K562 (cell line): ENCODE data around the gene CNPY2. TPM values are rescaled to one million over a fixed set of nuclear protein-coding genes. Genes with fewer than 3 reads are reported as not detected.

Experiments
- CREBBP ChIP-seq: IDR thresholded peaks from one replicate; pipeline ENCODE4 v1.6.1; 2012; ENCODE audit warnings: low read depth, mild to moderate bottlenecking, control low read depth, inconsistent platforms, low read length
- GTF2E2 ChIP-seq: fragments of 200-800 bp; sonication (Bioruptor generic); IDR thresholded peaks from 2 replicates; pipeline ENCODE4 v1.6.1; 2016; ENCODE audit warnings: missing genetic modification characterization, missing compliant biosample characterization
- RBM22 ChIP-seq: fragments of 200-400 bp; formaldehyde crosslinking; IDR thresholded peaks from 2 replicates; pipeline ENCODE4 v1.6.1; 2018; ENCODE audit warnings: low read length, low read depth; ENCODE audit not compliant: poor library complexity, severe bottlenecking
- SMARCE1 ChIP-seq: fragments of 450-650 bp; IDR thresholded peaks from 2 replicates; pipeline ENCODE4 v1.7.1; 2016; ENCODE audit warnings: mild to moderate bottlenecking
- TCF3 ChIP-seq: sonication (generic); formaldehyde crosslinking; IDR thresholded peaks from 2 replicates; pipeline ENCODE4 v1.4.0; 2020; ENCODE audit warnings: mild to moderate bottlenecking, missing genetic modification reagents
- TEAD1 ChIP-seq, 2 experiments: fragments of 450-650 bp in 1 of 2; sonication (generic) in 1 of 2; formaldehyde crosslinking; IDR thresholded peaks; 2 replicates each; pipeline versions ENCODE4 v1.4.0 to v1.8.0; 2020 to 2022; ENCODE audit warnings: mild to moderate bottlenecking in 2 of 2, missing genetic modification reagents in 1 of 2
- ZNF561 ChIP-seq: fragments of 450-650 bp; formaldehyde crosslinking; conservative IDR thresholded peaks from 2 replicates; pipeline ENCODE4 v1.4.0; 2020; ENCODE audit warnings: mild to moderate bottlenecking, moderate library complexity
- polyA plus RNA-seq, 8 experiments: library from polyadenylated mRNA; depleted of rRNA in 4 of 8; stranded (reverse) in 5 of 8; unstranded in 3 of 8; fragments of >200 nt; fragmentation: Nextera tagmentation in 2 of 8; fragmentation: Illumina TruSeq in 1 of 8; extraction: Ambion mirVana in 2 of 8; extraction: Trizol in 1 of 8; gene quantifications; 2 replicates each; pipeline versions ENCODE4 v1.2.1 to v1.2.3, GENCODE V29; 2011 to 2014; ENCODE audit warnings: inconsistent platforms in 1 of 8, missing spikeins in 1 of 8
- total RNA-seq, 7 experiments: library from RNA; depleted of rRNA in 6 of 7; stranded (reverse); fragments of >200 nt in 6 of 7; fragmentation: Illumina TruSeq in 2 of 7; extraction: Trizol in 2 of 7; gene quantifications; 2 replicates each; pipeline versions ENCODE4 v1.2.1 to v1.2.3, GENCODE V29; 2011 to 2021; ENCODE audit warnings: low replicate concordance in 1 of 7
- TF ChIP-seq, protein P1 (sequence below), 3 experiments: fragments of 200-800 bp in 1 of 3; fragments of 250-450 bp in 1 of 3; fragments of 450-650 bp in 1 of 3; sonication (Bioruptor Pico) in 1 of 3; sonication (Bioruptor generic) in 1 of 3; formaldehyde crosslinking in 1 of 3; IDR thresholded peaks; 2 replicates each; pipeline versions ENCODE4 v1.6.1 to v1.8.0; 2016 to 2022; ENCODE audit warnings: mild to moderate bottlenecking in 2 of 3, missing genetic modification characterization in 2 of 3, missing compliant biosample characterization in 1 of 3, moderate library complexity in 1 of 3
- TF ChIP-seq, protein P2 (sequence below): fragments of 250-450 bp; sonication (Bioruptor Pico); IDR thresholded peaks from 2 replicates; pipeline ENCODE4 v1.5.0; 2021; ENCODE audit warnings: mild to moderate bottlenecking, moderate library complexity
- TF ChIP-seq, protein P3 (sequence below): fragments of 150-350 bp; conservative IDR thresholded peaks from 2 replicates; pipeline ENCODE4 v1.6.1; 2014; ENCODE audit warnings: low read length
- TF ChIP-seq, protein P4 (sequence below): sonication (generic); formaldehyde crosslinking; IDR thresholded peaks from 2 replicates; pipeline ENCODE4 v1.8.1; 2023; ENCODE audit warnings: mild to moderate bottlenecking, missing genetic modification reagents
- TF ChIP-seq, protein P5 (sequence below): sonication (generic); formaldehyde crosslinking; IDR thresholded peaks from 2 replicates; pipeline ENCODE4 v1.8.0; 2022; ENCODE audit warnings: mild to moderate bottlenecking, missing genetic modification reagents

Gene CNPY2
- total and polyA plus RNA-seq, 9 of the 15 experiments (the other 6 are each of a cell fraction or from before 2014, with no cell fraction given) = 33.8 to 190 (median 138) TPM

DNA sequence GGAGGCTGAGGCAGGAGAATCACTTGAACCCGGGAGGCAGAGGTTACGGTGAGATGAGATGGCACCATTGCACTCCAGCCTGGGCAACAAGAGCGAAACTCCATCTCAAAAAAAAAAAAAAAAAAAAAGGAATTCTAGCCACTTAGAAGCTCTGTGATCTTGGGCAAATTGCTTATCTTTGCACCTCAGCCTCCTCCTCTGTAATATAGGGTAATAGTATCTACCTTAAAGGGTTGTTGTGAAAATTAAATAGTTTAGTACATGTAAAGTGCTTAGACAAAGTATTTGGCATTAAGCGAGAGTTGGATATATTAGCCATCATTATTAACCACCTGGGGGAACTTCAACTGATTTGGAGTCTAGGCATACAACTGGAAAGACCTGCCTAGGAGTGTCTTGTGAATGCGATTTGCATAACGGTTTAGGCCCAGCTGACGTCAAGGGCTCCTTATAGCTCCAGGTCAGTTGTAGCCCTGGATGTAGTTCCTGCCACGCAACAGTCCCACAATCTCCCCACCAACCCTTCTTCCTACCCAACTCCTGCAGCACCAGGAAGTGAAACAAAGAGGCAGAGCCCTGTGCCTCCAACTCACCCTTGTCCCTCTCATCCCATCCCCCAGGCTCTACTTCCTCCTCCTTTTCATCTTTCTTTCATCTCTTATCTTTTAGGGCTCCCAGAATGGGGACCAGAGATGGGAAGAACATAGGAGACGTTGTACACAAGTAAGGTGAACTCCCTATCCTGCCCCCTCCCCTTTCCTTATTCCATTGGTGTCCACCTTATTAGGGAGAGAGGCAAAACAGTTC, 20.8 kb upstream of the CNPY2 start (continued):
- TF ChIP-seq, protein P1, sequence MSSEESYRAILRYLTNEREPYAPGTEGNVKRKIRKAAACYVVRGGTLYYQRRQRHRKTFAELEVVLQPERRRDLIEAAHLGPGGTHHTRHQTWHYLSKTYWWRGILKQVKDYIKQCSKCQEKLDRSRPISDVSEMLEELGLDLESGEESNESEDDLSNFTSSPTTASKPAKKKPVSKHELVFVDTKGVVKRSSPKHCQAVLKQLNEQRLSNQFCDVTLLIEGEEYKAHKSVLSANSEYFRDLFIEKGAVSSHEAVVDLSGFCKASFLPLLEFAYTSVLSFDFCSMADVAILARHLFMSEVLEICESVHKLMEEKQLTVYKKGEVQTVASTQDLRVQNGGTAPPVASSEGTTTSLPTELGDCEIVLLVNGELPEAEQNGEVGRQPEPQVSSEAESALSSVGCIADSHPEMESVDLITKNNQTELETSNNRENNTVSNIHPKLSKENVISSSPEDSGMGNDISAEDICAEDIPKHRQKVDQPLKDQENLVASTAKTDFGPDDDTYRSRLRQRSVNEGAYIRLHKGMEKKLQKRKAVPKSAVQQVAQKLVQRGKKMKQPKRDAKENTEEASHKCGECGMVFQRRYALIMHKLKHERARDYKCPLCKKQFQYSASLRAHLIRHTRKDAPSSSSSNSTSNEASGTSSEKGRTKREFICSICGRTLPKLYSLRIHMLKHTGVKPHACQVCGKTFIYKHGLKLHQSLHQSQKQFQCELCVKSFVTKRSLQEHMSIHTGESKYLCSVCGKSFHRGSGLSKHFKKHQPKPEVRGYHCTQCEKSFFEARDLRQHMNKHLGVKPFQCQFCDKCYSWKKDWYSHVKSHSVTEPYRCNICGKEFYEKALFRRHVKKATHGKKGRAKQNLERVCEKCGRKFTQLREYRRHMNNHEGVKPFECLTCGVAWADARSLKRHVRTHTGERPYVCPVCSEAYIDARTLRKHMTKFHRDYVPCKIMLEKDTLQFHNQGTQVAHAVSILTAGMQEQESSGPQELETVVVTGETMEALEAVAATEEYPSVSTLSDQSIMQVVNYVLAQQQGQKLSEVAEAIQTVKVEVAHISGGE (CRISPR knock-in tag; IDR thresholded peaks at IDR 0.05) = peak in 1 of 3 experiments; percentile 94; a peak in 2 of 6 replicates
- no peak for TF ChIP-seq ZNF561
- TF ChIP-seq, protein P2, sequence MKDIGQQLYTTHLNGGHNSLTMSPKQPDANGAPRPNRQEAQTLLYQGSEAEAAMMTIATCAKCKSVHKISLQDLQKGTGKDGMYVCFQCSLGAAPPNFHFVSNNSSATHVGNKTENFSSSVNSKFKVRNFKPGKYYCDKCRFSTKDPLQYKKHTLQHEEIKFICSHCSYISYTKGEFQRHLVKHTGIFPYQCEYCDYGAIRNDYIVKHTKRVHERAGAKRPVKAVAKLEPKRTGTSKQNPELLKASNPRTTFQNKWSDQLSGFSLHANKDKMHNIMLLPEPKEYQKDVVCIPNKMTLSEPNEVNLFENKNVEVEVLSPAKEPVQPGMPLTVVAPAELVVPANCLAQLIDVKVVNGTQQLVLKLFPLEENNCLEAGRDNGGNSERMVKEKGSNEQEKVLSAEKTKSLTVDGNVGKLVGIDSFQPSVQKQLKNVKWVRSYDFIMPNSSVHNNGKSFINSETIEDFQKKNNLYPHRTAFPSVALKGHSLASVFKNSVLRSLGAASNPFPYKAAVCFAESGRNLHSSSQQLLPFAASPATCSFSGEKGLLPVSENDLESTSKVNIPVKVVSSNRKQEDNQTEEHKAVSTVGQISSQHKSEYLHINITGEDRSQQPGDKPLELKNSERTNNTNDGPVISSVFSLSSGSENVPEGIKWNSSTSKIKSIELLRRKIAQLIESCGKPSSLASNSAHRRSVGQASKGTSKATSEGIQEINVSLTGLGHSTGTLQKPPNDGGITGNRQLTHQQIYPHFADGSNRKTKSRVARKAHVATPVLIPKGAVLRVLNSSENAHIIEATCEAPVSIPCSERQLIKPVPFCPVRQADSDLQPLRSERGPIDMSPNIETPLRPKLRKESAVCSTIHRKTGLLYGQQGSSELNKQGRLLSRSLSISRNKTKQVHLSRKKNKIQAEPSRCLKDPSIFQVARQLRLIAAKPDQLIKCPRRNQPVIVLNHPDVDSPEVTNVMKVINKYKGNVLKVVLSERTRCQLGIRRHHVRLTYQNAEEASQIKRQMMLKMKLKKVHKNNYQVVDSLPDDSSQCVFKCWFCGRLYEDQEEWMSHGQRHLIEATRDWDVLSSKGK (CRISPR knock-in tag) = no peak
- TF ChIP-seq, protein P3, sequence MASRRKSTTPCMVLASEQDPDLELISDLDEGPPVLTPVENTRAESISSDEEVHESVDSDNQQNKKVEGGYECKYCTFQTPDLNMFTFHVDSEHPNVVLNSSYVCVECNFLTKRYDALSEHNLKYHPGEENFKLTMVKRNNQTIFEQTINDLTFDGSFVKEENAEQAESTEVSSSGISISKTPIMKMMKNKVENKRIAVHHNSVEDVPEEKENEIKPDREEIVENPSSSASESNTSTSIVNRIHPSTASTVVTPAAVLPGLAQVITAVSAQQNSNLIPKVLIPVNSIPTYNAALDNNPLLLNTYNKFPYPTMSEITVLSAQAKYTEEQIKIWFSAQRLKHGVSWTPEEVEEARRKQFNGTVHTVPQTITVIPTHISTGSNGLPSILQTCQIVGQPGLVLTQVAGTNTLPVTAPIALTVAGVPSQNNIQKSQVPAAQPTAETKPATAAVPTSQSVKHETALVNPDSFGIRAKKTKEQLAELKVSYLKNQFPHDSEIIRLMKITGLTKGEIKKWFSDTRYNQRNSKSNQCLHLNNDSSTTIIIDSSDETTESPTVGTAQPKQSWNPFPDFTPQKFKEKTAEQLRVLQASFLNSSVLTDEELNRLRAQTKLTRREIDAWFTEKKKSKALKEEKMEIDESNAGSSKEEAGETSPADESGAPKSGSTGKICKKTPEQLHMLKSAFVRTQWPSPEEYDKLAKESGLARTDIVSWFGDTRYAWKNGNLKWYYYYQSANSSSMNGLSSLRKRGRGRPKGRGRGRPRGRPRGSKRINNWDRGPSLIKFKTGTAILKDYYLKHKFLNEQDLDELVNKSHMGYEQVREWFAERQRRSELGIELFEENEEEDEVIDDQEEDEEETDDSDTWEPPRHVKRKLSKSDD = no peak
- peak; percentile 11 to 44; a peak in 1 of 4 replicates for TF ChIP-seq TEAD1 (CRISPR knock-in tag; IDR thresholded peaks at IDR 0.05)
- TF ChIP-seq GTF2E2 (tag) = peak; percentile 64; the same call in 1 of the 2 replicates
- TF ChIP-seq TCF3 (CRISPR knock-in tag) = peak; percentile 35; the same call in 1 of the 2 replicates
- TF ChIP-seq RBM22 = no peak
- TF ChIP-seq, protein P4, sequence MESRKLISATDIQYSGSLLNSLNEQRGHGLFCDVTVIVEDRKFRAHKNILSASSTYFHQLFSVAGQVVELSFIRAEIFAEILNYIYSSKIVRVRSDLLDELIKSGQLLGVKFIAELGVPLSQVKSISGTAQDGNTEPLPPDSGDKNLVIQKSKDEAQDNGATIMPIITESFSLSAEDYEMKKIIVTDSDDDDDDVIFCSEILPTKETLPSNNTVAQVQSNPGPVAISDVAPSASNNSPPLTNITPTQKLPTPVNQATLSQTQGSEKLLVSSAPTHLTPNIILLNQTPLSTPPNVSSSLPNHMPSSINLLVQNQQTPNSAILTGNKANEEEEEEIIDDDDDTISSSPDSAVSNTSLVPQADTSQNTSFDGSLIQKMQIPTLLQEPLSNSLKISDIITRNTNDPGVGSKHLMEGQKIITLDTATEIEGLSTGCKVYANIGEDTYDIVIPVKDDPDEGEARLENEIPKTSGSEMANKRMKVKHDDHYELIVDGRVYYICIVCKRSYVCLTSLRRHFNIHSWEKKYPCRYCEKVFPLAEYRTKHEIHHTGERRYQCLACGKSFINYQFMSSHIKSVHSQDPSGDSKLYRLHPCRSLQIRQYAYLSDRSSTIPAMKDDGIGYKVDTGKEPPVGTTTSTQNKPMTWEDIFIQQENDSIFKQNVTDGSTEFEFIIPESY (CRISPR knock-in tag) = no peak
- TF ChIP-seq CREBBP = no peak
- no peak; the same call in 1 of the 2 replicates for TF ChIP-seq SMARCE1
- TF ChIP-seq, protein P5, sequence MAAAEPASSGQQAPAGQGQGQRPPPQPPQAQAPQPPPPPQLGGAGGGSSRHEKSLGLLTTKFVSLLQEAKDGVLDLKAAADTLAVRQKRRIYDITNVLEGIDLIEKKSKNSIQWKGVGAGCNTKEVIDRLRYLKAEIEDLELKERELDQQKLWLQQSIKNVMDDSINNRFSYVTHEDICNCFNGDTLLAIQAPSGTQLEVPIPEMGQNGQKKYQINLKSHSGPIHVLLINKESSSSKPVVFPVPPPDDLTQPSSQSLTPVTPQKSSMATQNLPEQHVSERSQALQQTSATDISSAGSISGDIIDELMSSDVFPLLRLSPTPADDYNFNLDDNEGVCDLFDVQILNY (CRISPR knock-in tag) = no peak
